Regular cardiac myocyte (primary cell): ENCODE results near the gene TUBA8. TPM values are rescaled to one million over a fixed set of nuclear protein-coding genes. Genes with fewer than 3 reads are reported as not detected.

Source experiments
- total RNA-seq: library from RNA; depleted of rRNA; stranded (reverse); fragments of >200 nt; gene quantifications from 2 replicates; pipeline ENCODE4 v1.2.3, GENCODE V29; 2014

The TUBA8 gene
- total RNA-seq = 0.56 and 0.58 TPM in 2 replicates

GRCh38 chr22:18110194-18110953, at the start of gene TUBA8:
Gene TUBA8, plus strand, starts transcription at chr22:18110809. Its CDS starts 57 bp downstream, at chr22:18110866.

GRCh38 chr22:18077639-18078328, 32.8 kb upstream of the TUBA8 start, which contains the start of gene PEX26:
Gene PEX26, plus strand, starts transcription at chr22:18077990. Its CDS starts 387 bp downstream, at chr22:18078377.

Other genes with a start within 250 kb of the TUBA8 start
- gene MICAL3, start 86.2 kb upstream of the TUBA8 start, total RNA-seq = 18.3 and 19.0 TPM in 2 replicates
- gene PEX26, start 32.8 kb upstream of the TUBA8 start, total RNA-seq = 15.5 and 19.2 TPM in 2 replicates
- 5.9 and 11.7 TPM in 2 replicates for gene USP18, start 39.4 kb downstream of the TUBA8 start, total RNA-seq